HG03432 (cell line): Measurements from ENCODE around the gene KLRC4.
"Not testable (repeated sequence)": the region's sequence is repeated elsewhere in the genome, so short reads cannot be mapped to it uniquely, and the experiment has no call there.

Experiments used
- ATAC-seq: cut with Tn5 transposase; IDR thresholded peaks from one replicate; pipeline ENCODE4 v1.9.1; 2021; ENCODE audit warnings: mild to moderate bottlenecking, moderate library complexity; ENCODE audit not compliant: unreplicated experiment

Gene KLRC4

DNA sequence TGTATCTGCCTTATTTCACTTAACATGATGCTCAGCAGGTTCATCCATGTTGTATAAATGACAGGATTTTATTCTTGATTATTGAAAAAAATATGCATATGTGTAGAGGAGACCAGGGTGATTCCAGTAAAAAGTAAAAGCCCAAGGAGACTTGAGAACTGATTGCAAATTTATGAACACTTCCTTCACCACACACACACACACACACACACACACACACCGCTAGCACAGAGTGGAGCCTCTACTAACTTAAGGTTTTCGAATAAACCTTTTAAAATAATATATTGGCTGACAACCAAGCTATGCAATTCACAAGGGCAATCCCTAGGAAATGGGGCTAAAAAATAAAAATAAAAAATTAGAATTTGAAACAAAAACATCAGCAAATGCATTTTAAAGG, 11.4 kb downstream of the KLRC4 start:
- ATAC-seq, result no peak

DNA sequence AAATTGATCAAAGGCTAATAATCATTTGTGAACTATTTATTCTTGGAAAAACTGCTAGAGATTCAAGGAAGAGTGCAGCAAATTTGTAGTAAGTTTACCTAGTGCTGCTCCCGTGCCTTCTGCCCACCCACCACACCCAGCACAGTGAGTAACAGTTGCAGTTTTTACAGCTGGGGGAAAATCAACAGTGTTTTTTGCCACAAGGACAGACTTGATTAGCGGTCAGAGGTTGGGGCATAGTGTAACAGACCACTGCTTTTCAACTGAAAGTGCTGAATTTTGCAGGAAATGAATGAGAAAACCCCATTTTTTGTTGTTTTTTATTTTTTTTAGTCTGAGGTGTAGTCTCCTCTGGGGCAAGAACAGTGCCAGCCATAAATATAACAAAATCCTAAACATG, 12.3 kb downstream of the KLRC4 start:
- no peak for ATAC-seq

DNA sequence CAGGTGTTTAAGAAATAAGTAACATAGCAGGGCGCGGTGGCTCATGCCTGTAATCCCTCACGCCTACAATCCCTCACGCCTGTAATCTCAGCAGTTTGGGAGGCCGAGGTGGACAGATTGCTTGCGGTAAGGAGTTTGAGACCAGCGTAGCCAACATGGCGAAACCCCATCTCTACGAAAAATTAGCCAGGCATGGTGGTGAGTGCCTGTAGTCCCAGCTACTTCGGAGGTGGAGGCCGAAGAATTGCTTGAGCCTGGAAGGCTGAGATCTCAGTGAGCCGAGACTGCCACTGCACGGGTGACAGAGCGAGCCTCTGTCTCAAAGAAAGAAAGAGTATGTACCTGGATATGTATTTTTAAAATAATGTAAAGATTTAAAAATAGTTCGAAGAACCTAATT, 13.4 kb downstream of the KLRC4 start:
- ATAC-seq, result not testable (repeated sequence)

DNA sequence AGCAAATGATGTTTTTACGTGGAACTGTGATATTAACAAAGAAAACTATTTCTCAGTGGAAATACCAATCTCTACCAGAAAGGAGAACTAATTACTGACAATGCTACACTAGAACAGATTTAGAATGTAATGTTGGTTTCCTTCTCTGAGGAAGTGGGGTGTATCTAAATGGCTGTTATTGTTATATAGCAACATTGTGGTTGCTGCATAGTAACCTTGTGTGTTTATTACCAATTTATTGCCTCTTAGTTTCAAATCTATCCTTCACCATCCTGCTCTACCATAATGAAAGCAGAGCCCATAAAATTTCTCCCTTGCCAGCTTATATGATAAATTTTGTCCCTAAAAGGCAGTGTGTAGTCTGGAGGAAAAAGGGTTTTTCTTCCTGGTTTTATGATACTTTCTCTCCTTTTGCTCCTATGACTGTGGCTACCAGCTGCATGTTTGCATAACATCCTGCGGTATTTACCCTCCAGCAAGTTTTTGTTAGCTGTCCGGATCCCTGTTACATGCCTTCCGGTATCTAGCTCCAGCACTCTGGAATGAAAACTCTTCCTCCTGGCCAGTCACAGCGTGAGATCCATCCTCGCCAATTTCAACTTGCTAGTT, 14.1 kb downstream of the KLRC4 start:
- peak; percentile 84 for ATAC-seq

DNA sequence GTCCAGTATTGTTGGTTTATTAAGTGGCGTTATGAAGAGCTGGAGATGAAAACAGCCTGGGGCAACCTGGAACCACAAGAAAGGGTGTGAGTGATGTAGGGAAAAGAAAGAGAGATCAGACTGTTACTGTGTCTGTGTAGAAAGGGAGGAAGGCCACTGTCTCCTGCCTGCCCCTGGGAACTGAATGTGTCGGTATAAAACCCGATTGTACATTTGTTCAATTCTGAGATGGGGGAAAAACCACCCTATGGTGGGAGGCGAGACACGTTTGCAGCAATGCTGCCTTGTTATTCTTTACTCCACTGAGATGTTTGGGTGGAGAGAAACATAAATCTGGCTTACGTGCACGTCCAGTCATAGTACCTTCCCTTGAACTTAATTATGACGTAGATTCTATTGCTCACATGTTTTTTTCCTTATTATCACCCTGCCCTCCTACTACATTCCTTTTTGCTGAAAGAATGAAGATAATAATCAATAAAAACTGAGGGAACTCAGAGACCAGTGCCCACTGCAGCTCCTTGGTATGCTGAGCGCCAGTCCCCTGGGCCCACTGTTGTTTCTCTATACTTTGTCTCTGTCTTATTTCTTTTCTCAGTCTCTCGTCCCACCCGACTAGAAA, 14.9 kb downstream of the KLRC4 start:
- not testable (repeated sequence) for ATAC-seq

DNA sequence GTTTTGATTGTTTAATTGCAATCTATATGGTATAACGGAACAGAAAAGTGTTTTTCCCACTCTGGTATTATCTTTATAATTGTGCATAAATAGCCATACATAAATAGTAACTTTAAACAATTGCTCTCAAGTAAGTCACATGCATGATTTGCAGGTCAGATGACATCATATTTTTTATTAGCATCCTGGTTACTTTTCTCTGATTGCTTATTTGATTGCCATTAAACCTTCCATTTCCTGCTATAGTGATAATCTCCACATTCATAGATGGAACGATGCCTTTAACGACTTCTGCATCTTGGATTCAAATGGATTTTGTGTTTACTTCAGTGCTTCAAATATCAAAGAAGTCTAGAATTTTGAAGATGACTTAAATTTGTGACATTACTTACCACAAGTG, 16.3 kb downstream of the KLRC4 start:
- ATAC-seq, result no peak

DNA sequence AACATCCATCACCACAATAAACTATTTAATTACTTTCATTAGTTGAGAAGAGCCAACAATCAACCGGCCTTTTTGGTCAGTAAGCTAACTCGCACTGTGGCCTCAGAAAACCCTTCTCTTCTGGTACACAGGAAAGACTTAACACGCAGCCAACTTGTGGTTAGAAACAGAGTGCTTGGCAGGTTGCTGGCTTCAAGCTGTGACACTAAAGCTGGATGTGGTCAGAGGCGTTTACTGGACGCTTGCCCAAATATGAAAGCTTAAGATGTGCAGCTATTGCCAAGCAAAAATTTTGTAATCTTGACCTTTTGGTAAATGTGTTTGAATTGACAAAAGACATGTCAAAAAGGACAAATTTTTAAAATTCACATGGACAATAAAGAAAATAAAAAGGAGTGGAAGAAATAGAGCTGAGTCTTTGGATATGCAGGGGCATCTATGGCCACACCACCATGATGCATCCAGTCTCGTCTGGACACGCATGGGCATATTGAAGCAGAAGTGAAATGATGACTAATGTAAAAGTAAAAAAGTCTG, 17.1 kb downstream of the KLRC4 start:
- ATAC-seq, result peak; percentile 69

DNA sequence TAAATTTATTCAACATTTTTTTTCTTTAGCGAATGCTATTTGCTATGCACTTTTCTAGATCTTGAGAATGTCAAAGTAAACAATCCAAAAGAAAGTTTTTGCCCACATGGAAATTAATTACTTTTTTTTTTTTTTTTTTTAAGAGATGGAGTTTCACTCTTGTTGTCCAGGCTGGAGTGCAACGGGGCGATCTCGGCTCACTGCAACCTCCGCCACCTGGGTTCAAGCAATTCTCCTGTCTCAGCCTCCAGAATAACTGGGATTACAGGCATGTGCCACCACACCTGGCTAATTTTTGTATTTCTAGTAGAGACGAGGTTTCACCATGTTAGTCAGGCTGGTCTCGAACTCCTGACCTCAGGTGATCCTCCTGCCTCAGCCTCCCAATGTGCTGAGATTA, 18.6 kb downstream of the KLRC4 start:
- ATAC-seq, result not testable (repeated sequence)

DNA sequence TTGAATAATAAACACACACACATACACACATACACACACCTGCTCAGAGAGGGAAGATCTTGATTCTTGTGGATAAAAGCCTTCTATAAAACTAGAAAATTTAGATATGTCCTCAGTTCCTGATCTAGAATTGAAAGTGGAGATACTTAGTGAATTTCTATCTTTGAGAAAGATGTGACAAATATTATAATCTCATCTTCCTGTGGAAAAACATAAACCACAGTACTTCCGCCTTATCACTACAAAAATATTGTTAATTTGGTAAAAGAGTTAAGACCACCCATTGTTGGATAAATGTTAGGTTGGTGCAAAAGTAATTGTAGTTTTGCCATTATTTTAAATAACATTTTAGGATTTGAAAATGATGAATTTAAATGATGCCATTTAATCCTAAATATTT, 19.7 kb downstream of the KLRC4 start, which contains the start of gene KLRK1:
TSS of gene KLRK1 (minus strand) at position 138 of the 400 bp plus-strand sequence. CDS start 1,231 bp downstream, outside the sequence.
- ATAC-seq, result no peak

DNA sequence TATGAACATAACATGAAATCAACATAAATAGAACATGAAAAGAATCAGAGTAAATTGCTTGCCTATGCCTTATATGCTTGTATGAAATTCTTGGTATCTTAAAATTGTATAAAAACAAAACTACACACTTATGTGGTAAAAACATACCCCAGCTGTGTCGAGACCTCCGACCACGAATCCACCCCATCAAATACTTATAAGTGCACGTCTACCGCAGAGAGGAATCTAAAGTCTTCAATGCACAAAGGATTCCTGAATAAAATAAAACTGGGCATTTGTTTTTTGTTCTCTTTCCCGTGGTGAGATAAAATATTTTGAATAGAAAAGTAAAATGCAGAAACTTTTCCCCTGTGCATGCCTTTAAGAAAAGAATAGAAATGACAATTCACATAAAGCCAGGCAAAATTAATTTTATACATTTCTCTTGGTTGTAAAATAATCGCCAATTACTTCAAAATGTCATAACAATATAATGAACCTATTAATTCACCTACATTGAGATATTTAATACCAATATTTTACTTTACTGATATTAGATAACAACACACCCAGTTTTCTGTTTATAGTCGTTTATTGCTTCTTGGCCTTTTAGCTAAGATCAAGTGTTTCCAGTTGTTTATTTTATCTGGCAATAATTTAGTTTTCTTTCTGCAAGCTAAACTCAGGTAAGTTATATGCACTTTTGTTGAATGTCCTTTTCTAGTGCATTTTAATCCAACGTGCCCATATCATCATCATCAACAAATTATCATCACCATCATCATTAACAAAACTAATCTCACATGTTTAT, 20.7 kb downstream of the KLRC4 start:
- ATAC-seq, result no peak

DNA sequence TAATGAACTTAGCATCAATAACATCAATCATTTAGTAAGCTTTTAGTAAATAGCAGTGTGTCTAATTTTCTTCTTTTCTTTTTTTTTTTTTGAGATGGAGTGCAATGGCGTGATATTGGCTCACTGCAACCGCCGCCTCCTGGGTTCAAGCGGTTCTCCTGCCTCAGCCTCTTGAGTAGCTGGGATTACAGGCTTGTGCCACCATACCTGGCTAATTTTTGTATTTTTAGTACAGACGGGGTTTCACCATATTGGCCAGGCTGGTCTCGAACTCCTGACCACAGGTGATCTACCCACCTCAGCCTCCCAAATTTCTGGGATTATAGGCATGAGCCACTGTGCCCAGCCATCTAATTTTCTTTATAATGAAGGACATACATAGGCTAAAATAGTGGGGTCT, 22.1 kb downstream of the KLRC4 start:
- not testable (repeated sequence) for ATAC-seq

DNA sequence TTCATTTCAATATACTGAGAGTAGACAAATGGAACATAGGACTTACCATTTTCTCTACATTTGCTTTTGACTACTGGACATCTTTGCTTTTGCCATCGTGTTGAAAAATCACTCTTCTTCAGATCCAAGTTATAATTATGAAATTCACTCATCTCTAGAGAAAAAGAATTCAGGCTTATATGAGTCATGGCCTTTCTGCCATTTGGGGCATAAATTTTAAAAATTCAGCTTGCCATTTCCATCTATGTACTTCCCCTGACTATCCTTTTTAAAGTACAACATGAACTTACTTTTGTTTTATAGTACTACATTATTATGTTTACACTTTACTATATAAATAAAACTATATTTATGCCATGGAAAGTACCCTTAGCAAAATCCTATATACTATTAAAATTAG, 22.7 kb downstream of the KLRC4 start:
- ATAC-seq, result no peak

DNA sequence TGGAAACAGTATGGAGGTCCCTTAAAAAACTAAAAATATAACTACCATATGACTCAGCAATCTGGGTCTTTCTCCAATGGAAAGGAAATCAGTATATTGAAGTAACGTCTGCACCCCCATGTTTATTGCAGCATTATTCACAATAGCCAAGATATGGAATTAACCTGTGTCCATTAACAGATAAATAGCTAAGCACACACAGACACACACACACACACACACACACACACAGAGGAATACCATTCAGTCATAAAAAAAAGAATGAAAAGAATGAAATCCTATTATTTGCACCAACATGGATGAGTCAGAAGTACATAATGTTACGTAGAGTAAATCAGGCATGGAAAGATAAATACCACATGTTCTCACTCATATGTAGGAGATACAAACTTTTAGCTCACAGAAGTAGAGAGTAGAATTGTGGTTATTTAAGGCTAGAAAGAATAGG, 24.4 kb downstream of the KLRC4 start:
- no peak for ATAC-seq

DNA sequence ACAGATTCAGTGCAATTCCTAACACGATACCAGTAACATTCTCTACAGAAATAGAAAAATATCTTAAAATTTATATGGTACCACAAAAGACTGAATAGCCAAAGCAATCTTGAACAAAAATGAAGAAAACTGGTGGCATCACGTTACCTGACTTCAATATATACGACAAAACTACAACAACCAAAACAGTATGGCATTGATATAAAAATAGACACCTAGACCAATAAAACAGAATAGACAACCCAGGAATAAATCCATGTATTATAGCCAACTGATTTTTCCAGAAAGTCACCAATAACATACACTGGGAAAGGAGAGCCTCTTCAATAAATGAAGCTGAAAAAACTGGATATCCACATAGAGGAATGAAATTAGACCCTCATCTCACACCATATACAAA, 25.4 kb downstream of the KLRC4 start:
- no peak for ATAC-seq

DNA sequence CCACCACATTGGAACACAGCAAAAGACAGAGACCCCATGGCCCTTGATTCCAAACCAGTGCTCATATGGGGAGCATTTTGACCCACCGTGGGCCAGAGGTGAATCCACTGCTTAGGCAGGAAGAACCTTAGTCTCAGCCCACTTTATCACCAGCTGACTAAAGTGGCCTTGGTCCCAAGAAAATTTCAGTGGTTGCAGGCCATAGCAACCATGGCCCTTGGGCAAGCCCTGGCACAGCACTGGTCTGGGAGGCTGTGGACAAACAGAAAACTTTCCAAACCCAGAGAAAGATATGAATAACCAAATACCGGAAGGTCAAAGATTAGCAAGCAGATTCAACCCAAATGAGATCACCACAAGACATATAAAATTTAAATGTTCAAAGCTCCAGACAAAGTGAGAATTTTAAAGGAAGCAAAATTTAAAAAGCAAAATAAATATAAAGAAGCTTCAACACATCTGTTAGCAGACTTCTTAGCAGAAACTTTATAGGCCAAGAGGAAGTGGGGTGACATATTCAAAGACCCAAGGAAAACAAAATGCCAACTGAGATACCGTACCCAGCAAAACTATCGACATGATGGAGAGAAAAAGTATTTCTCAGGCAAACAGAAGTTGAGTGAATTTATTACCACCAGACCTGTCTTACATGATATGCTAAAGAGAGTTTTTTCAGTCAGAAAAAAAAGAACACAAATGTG, 27.5 kb downstream of the KLRC4 start:
- ATAC-seq, result no peak

DNA sequence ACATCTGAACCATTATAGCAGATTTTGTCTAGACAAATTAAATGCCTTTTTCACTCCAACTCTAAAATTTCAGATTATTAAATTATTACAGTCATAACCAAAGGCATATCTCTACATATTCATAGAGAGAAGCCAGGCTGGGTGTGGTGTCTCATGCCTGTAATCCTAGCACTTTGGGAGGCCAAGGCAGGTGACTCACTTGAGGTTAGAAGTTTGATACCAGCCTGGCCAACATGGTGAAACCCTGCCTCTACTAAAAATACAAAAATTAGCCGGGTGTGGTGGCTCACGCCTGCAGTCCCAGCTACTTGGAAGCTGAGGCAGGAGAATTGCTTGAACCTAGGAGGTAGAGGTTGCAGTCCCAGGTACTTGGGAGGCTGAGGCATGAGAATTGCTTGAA, 30.8 kb downstream of the KLRC4 start:
- ATAC-seq, result not testable (repeated sequence)

DNA sequence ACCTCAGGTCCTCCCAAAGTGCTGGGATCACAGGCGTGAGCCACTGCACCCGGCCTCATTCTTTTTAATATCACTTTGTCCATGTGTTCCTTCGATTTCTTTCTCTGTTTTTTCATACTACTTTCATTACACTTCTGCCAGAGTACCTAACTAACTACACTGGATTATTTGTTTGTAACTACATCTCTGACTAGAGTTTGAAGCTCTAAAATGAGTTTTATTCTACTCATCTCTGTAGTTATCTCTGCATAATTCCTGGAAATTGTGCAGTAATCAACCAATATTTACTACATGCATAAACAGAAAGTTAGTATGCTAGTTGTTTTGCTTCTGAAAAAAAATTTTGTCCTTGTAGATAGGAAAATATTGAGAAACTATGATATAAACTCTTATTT, 34.9 kb downstream of the KLRC4 start:
- no peak for ATAC-seq

DNA sequence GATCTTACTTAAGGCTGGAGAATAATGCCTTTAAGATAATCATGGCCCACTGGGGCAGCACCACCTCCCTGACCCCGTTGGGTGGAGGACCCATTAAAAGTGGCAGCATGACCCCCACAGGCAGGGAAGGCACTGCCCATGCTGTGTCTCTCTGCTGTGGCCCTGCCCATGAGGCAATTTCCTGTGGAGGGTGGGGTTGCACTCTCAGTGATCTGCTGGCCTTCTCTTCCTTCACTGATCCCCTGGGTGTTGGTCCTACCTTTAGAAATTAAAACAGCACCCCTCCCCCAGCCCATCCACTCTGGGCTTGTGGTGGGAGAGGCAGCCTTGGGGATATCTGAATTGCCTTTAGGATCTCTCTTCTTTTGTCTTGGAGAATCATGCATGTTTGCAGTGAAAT, 37.0 kb downstream of the KLRC4 start:
- ATAC-seq, result no peak

DNA sequence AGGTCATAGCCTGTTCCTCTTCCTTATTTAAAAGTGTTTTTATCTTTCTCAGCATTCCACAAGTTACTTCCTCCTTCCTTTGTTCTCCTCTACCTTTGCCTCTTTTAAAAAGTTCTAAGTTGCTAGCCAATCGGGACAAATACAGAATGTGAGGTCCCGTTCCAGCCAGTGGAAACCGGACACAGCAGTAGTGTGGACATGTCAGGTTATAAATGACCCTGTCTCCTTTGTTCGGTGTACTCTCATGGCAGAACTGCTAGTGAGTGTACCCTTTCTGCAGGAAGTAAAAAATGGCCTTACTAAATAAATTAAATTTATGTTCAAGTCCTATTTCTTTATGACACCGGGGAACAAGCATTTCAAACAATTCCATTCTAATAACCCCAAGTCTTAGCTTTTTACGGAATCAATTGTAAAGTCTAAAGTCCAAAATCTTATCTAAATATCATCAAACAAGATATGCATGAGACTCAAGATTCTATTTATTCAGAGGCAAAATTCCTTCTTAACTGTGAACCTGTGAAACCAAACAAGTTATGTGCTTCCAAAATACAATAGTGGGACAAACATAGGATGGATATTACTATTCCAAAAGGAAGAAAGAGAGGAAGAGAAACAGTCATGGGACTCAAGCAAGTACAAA, 37.5 kb downstream of the KLRC4 start:
- not testable (repeated sequence) for ATAC-seq

DNA sequence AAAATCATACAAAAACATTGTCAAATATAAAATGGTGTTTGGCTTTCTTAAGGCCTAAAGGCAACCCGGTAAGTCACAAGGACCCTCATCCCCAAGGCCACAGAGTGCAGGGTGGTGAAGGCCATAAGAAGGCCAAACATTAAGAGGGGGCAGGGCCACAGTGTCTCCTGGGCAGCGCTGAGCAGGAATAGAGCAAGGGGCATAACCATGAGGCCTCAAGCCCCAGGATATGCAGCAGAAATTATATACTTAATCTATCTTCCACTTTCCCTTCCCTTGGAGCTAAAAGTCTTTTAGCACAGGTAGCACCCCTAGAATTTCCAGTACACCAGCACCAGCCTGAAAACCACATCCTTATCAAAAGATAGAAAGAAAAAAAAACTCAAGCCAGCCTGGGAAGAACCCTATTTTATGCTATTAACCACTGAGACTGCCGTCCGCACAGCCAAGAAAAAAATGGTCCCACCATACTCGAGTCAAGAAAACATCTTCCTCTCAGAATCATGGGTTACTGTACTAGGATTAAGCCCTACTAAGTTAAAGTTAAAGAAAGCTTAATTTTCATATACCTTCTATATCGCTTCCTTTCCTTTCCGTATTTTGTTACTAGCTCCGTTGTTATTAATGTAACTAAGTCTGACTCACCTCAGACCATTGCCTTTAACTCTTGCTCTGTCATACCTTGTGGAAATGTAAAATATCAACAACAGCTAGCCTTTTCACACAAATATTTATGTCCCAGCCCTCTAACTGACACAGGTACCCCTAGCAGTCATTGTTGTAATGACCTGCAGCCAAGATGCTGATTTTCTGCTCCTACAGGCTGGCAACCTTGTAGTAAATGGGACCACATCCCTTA, 39.8 kb downstream of the KLRC4 start:
- no peak for ATAC-seq
